ENCODE measurements around the gene NEU4.
"Not testable (repeated sequence)": the region's sequence is repeated elsewhere in the genome, so short reads cannot be mapped to it uniquely, and the experiment has no call there.

Gene NEU4

GRCh38 chr2:241780939-241781569, 27.9 kb upstream of the NEU4 start:
- DNase-seq (ENCODE audit: low spot score), result no peak
- in situ Hi-C loops (cut with MboI; ENCODE audit: low pct_unique_long_range_greater_than_20kb, low sequenced_read_pairs, unreplicated experiment), result no loop called here
- TF ChIP-seq CTCF (IDR thresholded peaks at IDR 0.05; ENCODE audit: extremely low read depth, insufficient read depth, missing control alignments), result no peak

GRCh38 chr2:241782053-241782452, 26.9 kb upstream of the NEU4 start:
- in situ Hi-C loops (cut with MboI; ENCODE audit: low pct_unique_long_range_greater_than_20kb, low sequenced_read_pairs, unreplicated experiment); DNase-seq (ENCODE audit: low spot score): not testable (repeated sequence)

GRCh38 chr2:241788135-241788534, 20.9 kb upstream of the NEU4 start:
- TF ChIP-seq CTCF (IDR thresholded peaks at IDR 0.05; ENCODE audit: extremely low read depth, insufficient read depth, missing control alignments), result no peak
- in situ Hi-C loops (cut with MboI; ENCODE audit: low pct_unique_long_range_greater_than_20kb, low sequenced_read_pairs, unreplicated experiment), result no loop called here
- no peak for DNase-seq (ENCODE audit: low spot score)

GRCh38 chr2:241788572-241788971, 20.4 kb upstream of the NEU4 start:
- in situ Hi-C loops (cut with MboI; ENCODE audit: low pct_unique_long_range_greater_than_20kb, low sequenced_read_pairs, unreplicated experiment), result no loop called here
- TF ChIP-seq CTCF (IDR thresholded peaks at IDR 0.05; ENCODE audit: extremely low read depth, insufficient read depth, missing control alignments), result peak; percentile 25
- DNase-seq (ENCODE audit: low spot score), result peak; percentile 50

- in situ Hi-C loops (cut with MboI; ENCODE audit: low pct_unique_long_range_greater_than_20kb, low sequenced_read_pairs, unreplicated experiment); DNase-seq (ENCODE audit: low spot score): not testable (repeated sequence)
These were observed 17.6 kb upstream of the NEU4 start for GRCh38 chr2:241791385-241791784.

GRCh38 chr2:241793385-241793784, 15.6 kb upstream of the NEU4 start:
- no peak for DNase-seq (ENCODE audit: low spot score)
- in situ Hi-C loops (cut with MboI; ENCODE audit: low pct_unique_long_range_greater_than_20kb, low sequenced_read_pairs, unreplicated experiment), result no loop called here
- no peak for TF ChIP-seq CTCF (IDR thresholded peaks at IDR 0.05; ENCODE audit: extremely low read depth, insufficient read depth, missing control alignments)

- in situ Hi-C loops (cut with MboI; ENCODE audit: low pct_unique_long_range_greater_than_20kb, low sequenced_read_pairs, unreplicated experiment), result no loop called here
- peak; percentile 8 for DNase-seq (ENCODE audit: low spot score)
- TF ChIP-seq CTCF (IDR thresholded peaks at IDR 0.05; ENCODE audit: extremely low read depth, insufficient read depth, missing control alignments), result no peak
These were observed 14.7 kb upstream of the NEU4 start for GRCh38 chr2:241794250-241794823.

Data from GM13977 (cell line).